Hepatic stellate cell (primary cell): ENCODE measurements around the gene DSG2.

Experiments used
- DNase-seq: peaks from one replicate; pipeline ENCODE4 v3.0.0; 2011; ENCODE audit warnings: low spot score

The DSG2 gene

DNA sequence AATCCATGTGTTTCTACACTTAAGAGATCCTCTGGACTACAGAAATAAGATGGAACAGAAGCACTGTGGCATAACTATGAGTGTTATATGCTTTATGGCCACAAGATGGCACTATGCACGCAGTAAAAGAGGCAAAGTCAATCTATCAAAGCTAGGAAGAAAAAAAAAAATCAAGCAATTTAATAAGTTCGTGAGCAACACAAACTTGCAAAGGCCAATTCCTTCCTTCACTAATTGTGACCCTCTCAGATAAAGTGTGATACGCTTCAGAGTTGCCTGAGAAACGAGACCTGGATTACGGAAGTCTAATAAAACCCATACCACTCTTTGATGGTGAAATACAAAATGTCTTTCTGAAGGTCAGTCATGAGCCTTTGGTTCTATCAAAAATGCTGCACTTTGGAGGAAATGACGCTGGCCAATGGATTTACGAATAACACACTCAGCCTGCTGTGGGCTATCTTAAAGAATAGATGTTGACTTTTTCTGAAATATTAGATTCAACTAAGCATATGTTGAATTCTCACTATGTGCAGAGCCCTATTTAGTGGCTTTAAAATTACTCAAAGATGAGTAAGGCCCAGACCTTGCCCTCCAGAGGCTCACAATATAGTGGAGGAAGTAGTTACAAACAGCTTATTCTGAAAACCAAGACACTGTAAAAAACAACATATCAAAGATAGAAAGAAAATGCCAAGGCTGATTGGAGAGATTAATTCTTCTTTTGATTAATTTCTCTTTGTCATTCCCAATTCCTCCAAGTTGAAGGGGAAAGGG, 58.2 kb downstream of the DSG2 start:
- peak; percentile 22 for DNase-seq

DNA sequence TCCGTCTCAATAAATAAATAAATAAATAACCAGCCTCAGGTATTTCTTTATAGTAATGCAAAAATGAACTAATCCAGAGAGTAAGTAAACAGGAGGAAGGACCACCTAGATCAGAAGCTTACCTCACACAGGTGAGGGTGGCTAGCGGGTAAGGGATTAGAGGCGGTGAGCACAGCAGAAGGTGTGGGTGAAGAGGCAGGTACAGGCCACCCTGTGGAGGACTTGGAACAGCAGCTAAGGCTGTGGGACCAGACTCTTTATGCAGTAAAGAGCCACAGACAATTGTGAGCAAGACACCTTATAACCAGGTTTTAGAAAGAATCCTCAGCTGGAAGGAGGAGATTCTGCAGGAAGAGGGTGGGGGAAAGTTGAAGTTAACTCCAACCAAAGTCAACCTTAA, 59.5 kb downstream of the DSG2 start:
- DNase-seq = no peak

DNA sequence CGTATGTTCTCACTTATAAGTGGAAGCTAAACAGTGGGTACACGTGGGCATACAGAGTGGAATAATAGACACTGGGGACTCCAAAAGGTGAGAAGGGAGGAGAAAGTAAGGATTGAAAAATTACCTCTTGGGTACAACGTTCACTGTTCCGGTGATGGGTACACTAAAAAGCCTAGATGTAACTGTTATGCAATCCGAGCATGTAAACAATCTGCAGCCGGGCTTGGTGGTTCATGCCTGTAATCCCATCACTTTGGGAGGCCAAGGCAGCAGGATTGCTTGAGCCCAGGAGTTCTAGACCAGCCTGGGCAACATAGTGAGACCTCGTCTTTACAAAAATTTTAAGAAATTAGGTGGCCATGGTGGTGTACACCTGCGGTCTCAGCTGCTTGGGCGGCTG, 60.6 kb downstream of the DSG2 start:
- no peak for DNase-seq

DNA sequence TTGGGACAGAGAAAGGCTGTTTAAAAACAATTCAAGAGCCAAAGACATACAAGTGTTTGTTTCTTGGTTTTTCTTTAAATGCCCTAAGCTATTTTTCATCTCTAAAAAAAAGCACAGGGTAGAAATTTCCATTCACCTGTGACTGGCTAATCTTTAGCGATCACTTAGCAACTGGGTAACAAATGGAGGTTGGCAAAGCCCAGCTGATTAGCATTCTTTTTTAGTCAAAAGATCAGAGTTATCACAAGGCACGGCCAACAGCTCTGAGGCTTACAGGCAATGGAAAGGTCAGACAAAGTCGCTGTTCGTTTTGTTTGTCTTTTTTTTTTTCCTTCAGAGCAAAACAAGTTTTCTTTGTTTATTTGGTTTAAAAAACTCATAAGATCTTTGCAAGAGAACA, 64.7 kb downstream of the DSG2 start:
- no peak for DNase-seq

DNA sequence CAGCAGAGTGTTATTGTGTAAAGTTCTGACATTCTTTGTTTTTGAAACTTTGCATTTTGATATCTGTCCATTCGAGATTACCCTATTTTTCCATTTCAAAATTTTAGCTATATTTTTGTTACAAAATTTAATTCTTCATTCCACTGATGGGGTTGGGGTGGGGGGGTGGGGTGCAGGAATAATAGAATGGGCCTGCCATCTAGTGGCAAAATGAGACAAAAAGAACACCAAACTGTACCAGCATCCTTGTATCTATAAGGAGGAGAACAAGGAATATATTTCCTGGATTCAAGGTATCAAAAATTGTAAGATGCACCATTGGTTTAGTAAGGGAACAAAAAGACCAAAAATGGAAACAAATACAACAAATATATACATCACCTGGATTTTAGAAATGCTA, 65.8 kb downstream of the DSG2 start:
- no peak for DNase-seq

DNA sequence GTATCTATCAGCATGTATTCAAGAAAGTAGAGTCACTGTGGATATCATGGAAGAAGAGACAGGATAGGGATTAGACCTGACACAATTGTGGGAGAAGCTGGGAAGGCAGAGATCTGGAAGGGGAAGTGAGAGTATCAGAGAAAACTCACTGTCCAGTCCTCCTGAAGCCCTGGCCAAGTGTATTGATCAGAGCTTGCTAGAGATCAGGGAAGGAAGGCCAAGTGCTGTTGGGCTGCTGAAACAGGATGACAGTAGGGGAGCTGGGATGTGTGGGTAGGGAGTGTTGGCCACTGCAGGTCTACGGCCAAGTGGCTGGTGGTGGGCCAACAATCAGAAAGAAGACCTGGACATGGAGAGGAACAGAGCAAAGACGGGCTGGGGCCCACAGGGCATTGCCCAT, 67.4 kb downstream of the DSG2 start:
- DNase-seq = no peak

DNA sequence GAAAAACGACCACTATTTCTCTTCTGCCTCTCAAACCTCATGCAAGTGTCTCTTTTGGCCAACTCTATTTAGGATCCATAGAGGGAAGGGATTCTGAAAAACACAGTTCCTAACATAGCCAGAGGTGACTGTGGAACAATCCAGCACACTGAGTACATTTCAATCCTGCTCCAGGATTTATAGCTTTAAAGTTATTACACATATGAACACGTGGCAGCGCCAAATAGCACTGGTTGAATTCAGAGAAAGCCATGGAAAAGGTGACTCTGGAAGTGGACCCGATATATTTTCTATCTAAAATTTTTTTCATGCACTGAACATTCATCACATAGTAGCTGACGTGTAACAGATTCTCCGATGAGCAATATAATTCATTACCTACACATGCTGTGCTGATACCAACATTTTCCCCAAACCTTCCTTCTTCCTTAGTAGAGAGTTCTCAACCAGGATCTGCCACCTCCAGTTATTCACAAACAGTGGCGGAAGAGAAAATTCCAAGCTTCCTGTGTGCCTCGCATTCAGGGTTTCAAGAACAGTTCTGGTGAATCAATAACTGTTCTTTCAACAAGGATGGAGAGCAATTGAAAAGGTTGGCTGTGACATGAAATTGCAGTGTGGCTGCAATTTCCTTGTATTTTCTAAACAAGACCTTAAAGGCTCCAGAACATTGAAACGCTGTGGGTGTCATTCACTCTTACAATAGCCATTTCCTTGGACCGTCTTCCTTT, 68.0 kb downstream of the DSG2 start:
- DNase-seq = no peak

DNA sequence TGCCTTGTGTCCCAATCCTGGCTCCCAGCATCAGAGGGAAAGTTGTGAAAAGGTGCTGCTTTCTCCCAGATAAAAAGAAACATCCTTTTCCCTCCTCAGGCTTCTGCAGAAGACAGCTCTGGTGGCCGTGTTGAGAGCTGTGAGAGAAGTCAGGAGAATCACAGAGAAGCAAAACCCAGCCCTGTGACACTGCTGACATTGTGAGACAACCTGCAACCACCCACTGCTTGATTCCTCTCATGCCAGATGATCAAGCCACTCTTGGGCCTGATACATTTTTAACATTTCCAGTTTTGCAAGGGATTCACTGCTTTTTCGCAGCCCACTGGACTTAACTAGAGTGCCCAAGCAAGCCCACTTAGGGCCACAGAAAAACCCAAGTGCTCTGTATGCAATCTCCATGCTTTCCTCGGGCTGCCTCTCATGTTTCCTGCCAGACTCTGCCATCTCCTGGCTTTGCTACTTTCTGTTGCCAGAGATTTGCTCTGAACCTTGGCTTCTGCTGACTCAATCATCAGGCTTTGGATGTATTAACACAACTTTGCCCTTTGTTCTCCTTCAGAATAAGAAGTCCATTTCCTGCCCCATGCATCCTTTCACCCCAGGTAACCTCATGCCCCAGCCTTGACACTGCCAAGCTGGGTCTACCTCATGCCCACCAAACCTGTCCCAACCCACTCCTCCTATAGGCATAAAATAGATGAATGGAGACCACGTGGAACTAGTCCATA, 68.8 kb downstream of the DSG2 start:
- no peak for DNase-seq

DNA sequence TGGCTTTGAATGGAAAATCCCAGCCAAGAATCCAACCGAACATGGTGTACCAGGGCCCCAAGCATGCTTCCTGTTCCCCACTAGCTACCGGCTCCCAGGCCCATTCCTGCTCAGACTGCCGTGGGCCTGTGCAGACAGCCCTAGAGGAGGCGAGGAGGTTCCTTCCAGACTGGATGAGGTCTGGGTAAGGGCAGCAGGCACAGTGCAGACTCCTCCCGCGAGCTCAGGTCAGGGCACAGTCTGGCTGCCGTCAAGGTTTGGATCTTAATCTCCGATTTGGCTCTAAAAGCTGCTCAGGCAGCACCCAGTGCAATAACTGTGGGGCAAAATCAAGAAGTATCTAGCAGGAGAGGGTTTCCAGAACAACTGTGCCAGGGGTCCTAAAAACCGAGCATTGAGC, 74.4 kb downstream of the DSG2 start:
- DNase-seq = no peak

DNA sequence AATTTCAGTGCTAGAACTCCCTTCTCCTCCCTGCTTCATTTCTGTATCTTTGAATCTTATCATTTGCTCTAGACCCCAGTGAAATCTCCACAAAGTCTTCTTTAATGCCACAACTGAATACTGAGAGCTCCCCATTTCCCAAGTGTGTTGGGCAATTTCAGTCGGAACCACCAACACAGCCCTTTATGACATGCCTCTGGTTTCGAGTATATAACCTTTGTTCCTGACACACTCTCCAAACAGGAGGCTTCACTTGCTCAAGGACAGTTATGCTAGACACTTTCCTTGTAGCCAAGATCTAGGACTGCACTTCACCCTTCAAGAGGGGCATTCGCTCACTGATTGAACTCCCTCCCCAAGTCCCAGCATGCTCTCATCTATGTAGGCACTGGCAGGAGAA, 75.1 kb downstream of the DSG2 start:
- DNase-seq = no peak

DNA sequence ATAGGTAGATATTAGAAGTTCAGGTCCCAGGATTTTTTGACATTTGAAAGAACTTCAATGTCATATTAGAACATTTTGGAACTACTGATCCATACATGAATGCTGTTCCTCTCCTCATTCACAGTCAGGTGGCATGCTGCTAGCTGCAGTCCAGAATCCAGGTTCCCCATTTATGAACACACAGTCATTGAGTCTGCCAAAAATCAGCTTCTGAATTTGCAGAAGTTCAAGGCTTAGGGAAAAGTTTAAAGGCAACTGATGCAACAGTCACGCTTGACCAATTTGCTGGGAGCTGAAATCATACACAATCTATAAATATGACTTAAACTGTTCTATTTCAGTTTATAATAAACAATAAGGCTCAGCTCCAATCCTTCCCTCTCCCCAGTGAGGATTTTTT, 76.4 kb downstream of the DSG2 start:
- no peak for DNase-seq

DNA sequence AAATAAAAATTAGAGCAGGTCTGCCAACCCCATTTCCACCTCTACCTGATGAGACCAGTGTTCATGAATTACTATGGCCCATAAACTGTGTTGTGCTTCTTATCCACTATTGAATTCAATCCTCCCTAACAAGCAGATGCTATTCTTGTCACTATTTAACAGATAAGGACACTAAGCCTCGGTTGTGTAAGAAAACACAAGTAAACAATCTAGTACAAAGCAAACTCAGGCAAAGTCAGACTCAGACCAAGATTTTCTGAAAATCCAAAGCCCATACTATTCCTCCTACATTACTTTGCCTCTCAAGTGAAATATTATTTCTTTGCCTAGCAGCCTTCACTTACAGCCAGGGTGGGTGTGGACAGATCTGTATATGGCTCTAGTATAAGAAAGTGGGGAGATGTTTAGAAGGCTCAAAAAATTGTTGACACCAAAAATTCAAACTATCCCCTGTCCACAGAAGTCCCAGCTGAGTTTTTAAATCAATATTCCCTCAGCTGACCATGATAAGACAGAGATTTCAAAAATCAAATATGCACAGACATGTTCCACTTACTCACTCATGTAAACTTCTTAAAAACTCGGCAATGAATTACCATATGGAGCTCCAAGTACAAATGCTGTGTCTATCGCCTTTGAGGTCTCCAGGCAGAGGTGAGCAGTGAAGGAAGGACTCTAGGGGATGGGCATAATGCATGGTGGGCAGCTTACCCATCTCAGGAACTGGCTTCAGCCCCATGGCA, 77.7 kb downstream of the DSG2 start:
- no peak for DNase-seq

DNA sequence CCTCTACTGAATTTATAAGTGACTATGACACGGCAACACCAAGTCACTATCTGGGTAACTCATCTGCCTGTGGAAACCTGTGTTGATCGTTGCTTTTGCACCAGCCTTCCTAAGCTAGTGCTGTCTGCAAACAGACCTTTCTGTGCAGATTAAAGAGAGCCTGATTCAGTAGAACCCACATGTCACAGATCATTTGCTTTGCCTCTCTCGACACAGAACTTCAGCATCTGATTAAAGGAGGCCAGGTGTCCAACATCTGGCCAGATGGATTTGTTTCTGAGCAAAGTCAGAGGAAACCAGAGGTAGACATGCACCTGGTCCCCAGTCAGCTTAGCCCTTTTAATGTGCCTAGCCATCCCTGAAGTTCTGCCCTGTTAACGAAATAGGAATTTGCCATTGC, 78.7 kb downstream of the DSG2 start:
- DNase-seq = no peak

DNA sequence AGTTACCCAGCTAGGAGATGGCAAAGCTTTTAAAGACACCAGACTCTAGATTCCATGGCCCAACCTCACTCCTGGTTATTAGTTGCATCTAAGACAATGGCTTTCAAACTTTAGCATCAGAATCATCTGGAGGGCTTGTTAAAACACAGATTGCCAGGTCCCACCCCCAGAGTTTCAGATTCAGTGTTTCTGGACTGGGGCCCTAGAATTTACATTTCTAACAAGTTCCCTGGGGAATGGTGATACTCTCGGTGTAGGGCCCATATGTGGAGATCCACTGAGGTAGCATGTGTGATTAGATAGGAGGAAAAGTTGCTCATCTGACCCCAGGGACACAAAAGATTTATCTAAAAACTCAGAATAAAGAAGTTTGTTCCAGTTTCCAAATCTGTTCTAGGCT, 79.2 kb downstream of the DSG2 start:
- no peak for DNase-seq

DNA sequence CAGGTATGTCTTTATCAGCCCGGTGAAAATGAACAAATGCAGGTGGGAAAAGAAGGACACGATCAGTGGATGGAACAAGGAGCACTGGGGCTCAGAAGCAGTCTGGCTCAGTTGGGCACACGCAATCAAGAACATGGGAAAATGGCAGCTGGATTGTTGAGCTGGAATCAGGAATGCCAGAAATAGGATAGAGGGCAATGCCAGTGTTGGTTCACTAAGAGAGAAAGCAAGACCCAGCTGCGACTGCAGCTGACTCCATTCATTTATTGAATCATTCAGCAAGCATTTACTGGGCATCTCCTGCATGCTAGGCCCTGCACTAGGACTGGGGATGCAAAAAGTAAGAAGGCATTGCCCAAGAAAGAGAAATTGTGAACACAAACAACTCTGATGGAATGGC, 80.1 kb downstream of the DSG2 start:
- no peak for DNase-seq

DNA sequence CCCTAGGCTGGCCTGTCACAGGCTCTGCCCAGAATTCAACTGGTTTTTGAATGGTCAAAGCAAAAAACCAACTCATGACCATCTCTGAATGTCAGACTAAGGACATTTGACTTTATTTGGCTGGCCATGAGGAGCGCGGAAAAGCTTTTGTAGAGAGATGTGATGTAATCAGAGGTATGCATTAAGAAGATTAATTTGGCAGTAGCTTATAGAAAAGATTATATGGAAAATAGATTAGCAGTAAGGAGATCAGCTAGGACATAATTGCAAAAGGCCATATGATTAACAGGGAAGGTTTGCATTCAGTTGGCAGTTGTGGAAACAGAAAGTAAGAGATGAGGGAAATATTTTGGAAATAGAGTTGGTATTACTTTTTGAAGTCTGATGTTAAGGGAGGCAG, 81.4 kb downstream of the DSG2 start:
- no peak for DNase-seq

DNA sequence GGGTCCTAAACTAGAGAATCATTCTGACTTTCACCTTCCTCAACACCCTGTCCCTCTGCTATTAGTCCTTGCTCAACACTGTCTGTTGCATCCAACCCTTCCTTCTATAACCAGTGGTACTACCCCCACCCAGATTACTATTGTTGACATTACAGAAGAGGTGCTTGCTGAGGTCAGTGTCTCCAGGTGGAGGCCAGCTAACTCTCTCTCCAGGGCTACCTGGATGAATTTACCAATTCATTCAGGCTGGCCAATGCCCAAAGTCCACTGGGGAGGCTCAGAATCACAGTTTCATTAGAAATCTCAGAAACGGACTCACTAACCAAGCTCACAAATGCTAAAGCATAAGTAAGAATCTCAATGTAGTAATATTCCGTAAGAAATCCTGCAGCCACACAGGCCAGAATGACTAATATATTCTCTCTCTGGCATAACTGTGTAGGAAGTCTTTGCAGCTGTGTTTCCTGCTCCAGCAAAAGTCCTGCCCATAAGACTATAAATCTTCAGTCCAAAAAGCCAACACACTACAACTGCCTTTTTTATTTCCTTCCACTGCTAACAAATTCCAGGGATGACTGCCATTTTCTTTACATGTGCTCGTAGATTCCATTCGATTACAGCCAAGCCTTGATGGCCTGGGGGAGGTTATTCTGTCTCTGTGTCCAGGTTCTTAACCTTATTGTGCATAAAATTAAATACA, 83.7 kb downstream of the DSG2 start:
- DNase-seq = no peak

DNA sequence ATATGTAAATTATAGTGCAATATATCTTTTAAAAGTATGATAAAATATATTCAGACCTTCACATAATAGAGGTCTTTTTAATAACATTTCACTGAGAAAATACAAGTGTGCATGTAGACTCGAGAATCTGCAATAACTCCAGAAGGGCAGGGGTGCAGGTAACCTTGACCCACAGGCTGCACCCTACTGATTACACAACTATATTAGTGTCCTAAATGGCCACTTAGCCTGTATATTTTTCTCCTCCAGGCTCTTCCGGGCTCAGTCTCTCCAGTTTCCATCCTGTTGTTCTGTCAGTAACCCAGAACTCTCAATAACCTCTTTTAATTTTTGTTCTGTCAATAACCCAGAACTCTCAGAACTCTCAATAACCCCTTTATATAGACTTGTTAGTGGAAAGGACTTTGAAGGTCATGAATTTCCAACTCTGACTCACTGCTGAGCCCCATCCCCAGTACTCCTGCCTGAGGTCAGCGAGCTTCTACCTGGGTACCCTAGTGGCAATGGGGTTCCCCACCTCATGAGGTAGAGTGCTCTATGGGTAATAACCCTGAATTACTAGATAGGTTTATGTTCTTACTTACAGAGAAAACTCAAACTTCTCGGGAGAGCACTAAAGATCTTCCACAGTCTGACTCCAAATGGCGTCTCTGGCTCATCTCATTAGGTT, 85.3 kb downstream of the DSG2 start:
- no peak for DNase-seq

DNA sequence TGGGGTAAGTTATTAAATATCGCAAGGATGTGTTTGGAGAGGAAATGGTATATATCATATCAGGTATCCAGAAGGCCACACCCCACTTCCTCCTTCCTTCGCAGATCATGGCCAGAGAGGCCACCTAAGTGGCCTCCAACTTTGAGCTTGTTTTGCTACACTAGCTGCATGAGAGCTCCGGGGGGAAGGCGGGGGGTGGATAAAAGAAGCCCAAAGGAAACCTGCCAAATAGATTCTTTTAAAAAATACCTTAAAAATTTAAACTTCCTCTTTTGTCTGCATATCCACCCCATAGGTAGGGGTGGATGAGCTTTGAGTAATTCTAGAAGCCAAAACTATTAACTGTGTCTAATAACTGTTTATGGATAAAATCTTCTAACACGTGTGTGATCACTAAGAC, 88.0 kb downstream of the DSG2 start:
- DNase-seq = no peak

DNA sequence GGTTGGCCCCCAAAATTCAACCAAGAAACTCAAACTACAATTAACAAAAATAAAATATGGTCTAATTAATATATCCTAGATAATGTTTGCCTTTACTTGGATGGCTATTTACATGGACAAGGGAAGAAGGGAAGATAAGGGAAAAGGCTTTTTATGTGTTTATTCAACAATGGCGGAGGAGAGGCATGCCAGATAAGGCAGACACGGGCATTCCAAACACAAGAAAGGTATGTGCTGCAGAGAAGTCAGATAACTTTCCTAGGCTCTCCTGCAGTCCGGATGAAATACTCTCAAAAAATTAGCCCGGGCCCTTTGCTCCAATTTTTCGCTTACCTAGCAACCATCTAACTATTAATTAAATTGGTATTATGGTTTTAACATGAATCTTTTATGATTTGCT, 88.6 kb downstream of the DSG2 start:
- DNase-seq = no peak

DNA sequence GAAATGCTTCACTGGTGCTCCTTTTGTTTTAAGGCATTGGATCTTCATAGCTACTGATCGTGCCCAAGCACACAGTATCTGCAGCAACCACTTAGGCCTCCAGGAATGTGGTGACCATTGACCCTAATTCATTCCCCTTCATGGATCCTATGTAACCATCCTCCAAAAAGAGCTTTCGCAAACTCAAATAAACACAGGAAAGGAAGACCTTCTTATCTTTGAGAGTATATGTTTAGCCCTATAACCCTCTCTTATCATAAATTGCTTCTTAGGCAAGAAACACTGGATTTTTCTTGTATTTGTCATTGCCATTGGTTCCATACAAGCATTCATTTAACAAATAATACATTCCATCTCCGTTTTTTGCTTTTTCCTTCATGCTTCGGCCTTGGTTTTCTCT, 89.6 kb downstream of the DSG2 start:
- no peak for DNase-seq
